Tibial nerve (tissue), 4 donors: ENCODE measurements around the gene BTBD8. TPM values are rescaled to one million over a fixed set of nuclear protein-coding genes. Genes with fewer than 3 reads are reported as not detected.

Experiments
- DNase-seq, 2 donors: peaks; one replicate each; pipeline ENCODE4 v3.0.0-alpha.2; 2019; ENCODE audit warnings: low spot score in 2 of 2
- H3K27ac ChIP-seq, 4 donors: fragments of 200-600 bp; sonication (generic) in 3 of 4; one replicate each; pipeline ENCODE4 v1.5.1; 2017 to 2019; ENCODE audit warnings: mild to moderate bottlenecking in 1 of 4
- H3K27me3 ChIP-seq, 2 donors: fragments of 200-600 bp; sonication (generic) in 1 of 2; one replicate each; pipeline versions ENCODE4 v1.5.1 to v1.6.0; 2017 to 2019
- H3K36me3 ChIP-seq, 3 donors: fragments of 200-600 bp; sonication (generic); one replicate each; pipeline ENCODE4 v1.5.1; 2018 to 2019
- H3K4me1 ChIP-seq, 4 donors: fragments of 200-600 bp; sonication (generic) in 3 of 4; one replicate each; pipeline ENCODE4 v1.5.1; 2017 to 2019
- H3K4me3 ChIP-seq, 4 donors: fragments of 200-600 bp; sonication (generic) in 3 of 4; one replicate each; pipeline ENCODE4 v1.5.1; 2017 to 2019; ENCODE audit warnings: mild to moderate bottlenecking in 1 of 4, moderate library complexity in 1 of 4
- H3K9me3 ChIP-seq, 4 donors: fragments of 200-600 bp; sonication (generic) in 3 of 4; one replicate each; pipeline ENCODE4 v1.5.1; 2017 to 2019
- CTCF ChIP-seq, 5 experiments: fragments of 200-600 bp in 3 of 5; fragments of 450-650 bp in 2 of 5; sonication (generic) in 3 of 5; IDR thresholded peaks; one replicate each; pipeline ENCODE4 v1.5.1; 2016 to 2019; ENCODE audit warnings: antibody characterized with exemption in 5 of 5, mild to moderate bottlenecking in 3 of 5, moderate library complexity in 2 of 5
- EP300 ChIP-seq, 2 donors: sonication (generic); formaldehyde crosslinking; IDR thresholded peaks; one replicate each; pipeline ENCODE4 v1.6.1; 2017; ENCODE audit warnings: antibody characterized with exemption in 2 of 2, mild to moderate bottlenecking in 1 of 2
- POLR2A ChIP-seq, 2 donors: fragments of 450-650 bp; IDR thresholded peaks; one replicate each; pipeline ENCODE4 v1.6.1; 2017; ENCODE audit warnings: antibody characterized with exemption in 2 of 2, mild to moderate bottlenecking in 2 of 2, moderate library complexity in 2 of 2
- WGBS, 2 donors: methylation state at CpG; one replicate each; pipeline ENCODE4 v1.1.5; 2018; 5-methylcytosine and 5-hydroxymethylcytosine counted together
- total RNA-seq, 4 donors: library from RNA; depleted of rRNA; stranded (reverse); fragments of >200 nt; gene quantifications; one replicate each; pipeline ENCODE4 v1.1.0, GENCODE V29; 2016

BTBD8 gene
- total RNA-seq, 4 donors from 2014 or later: 7.8 to 19.0 (median 14.4) TPM

- DNase-seq: no peak
- Histone ChIP-seq H3K9me3 (peaks cover 0 to 1% (median 0%) of the 10 kb centered on the region in 4 donors), H3K27me3 (no peaks in the 10 kb centered on the region), H3K36me3 (peaks cover 0 to 2% (median 0%) of the 10 kb centered on the region in 3 donors), H3K4me1 (peaks cover 0 to 24% (median 0%) of the 10 kb centered on the region in 4 donors), H3K4me3 (peak overlapping the region in 3 of 4 donors; percentile 49 to 91 (median 83)), H3K27ac (peak overlapping the region in 3 of 4 donors; percentile 56 to 92 (median 79))
- 94 to 95% methylated on average over 7 of the region's 7 CpGs for WGBS, 2 donors
- no peak for TF ChIP-seq CTCF (IDR thresholded peaks at IDR 0.05)
- no peak for TF ChIP-seq POLR2A (IDR thresholded peaks at IDR 0.05)
- TF ChIP-seq EP300 (IDR thresholded peaks at IDR 0.05): no peak
Measured at GRCh38 chr1:92079441-92079840, 704 bp upstream of the BTBD8 start.

- TF ChIP-seq EP300 (IDR thresholded peaks at IDR 0.05) (no peak), CTCF (IDR thresholded peaks at IDR 0.05) (no peak), POLR2A (IDR thresholded peaks at IDR 0.05) (no peak)
- H3K4me3 ChIP-seq: peak overlapping the region; percentile 49 to 91 (median 74)
- peak overlapping the region in 2 of 4 donors; percentile 79 to 92 for H3K27ac ChIP-seq
- H3K36me3 ChIP-seq: peaks cover 0 to 15% (median 0%) of the 10 kb centered on the region in 3 donors
- no peak for DNase-seq
- H3K4me1 ChIP-seq: peaks cover 0 to 24% (median 0%) of the 10 kb centered on the region in 4 donors
- peaks cover 0 to 16% (median 6%) of the 10 kb centered on the region in 4 donors for H3K9me3 ChIP-seq
- H3K27me3 ChIP-seq: no peaks in the 10 kb centered on the region
- 36% methylated on average over 4 of the region's 4 CpGs for WGBS, 2 donors
Measured at GRCh38 chr1:92081031-92081430, 886 bp downstream of the BTBD8 start.

GRCh38 chr1:92084651-92085050 lies 4.5 kb downstream of the BTBD8 start:
- H3K4me1 ChIP-seq: peaks cover 0 to 22% (median 0%) of the 10 kb centered on the region in 4 donors
- no peak overlapping the region for H3K4me3 ChIP-seq
- TF ChIP-seq EP300 (IDR thresholded peaks at IDR 0.05): no peak
- TF ChIP-seq CTCF (IDR thresholded peaks at IDR 0.05): no peak
- TF ChIP-seq POLR2A (IDR thresholded peaks at IDR 0.05): no peak
- H3K9me3 ChIP-seq: peaks cover 0 to 27% (median 9%) of the 10 kb centered on the region in 4 donors
- 100% methylated on average over 1 of the region's 1 CpG for WGBS, 2 donors
- no peaks in the 10 kb centered on the region for H3K27me3 ChIP-seq
- H3K36me3 ChIP-seq: peaks cover 0 to 31% (median 0%) of the 10 kb centered on the region in 3 donors
- DNase-seq: no peak
- no peak overlapping the region for H3K27ac ChIP-seq

- DNase-seq: no peak
Measured at GRCh38 chr1:92085727-92086126, 5.6 kb downstream of the BTBD8 start.

More at GRCh38 chr1:92085727-92086126, 5.6 kb downstream of the BTBD8 start:
- Histone ChIP-seq H3K27me3 (no peaks in the 10 kb centered on the region), H3K36me3 (peaks cover 0 to 36% (median 0%) of the 10 kb centered on the region in 3 donors), H3K4me1 (peaks cover 0 to 18% (median 0%) of the 10 kb centered on the region in 4 donors), H3K4me3 (no peak overlapping the region), H3K27ac (no peak overlapping the region), H3K9me3 (peaks cover 0 to 27% (median 9%) of the 10 kb centered on the region in 4 donors)
- TF ChIP-seq POLR2A (IDR thresholded peaks at IDR 0.05) (no peak), CTCF (IDR thresholded peaks at IDR 0.05) (no peak), EP300 (IDR thresholded peaks at IDR 0.05) (no peak)
- 87 to 96% methylated on average over 4 of the region's 4 CpGs for WGBS, 2 donors
